Keratinocyte (primary cell): ENCODE measurements around the gene WNT9B. TPM values are rescaled to one million over a fixed set of nuclear protein-coding genes. Genes with fewer than 3 reads are reported as not detected.

Experiments used
- DNase-seq: peaks from one replicate; pipeline ENCODE4 v3.0.0-alpha.2; 2011; ENCODE audit warnings: low read depth, missing footprints, low spot score
- FAIRE-seq: peaks from 2 replicates; lab custom pipeline; 2011; peaks lifted over from hg19 to GRCh38; lab: Jason Lieb, UNC
- H2AFZ ChIP-seq: 2 replicates; pipeline ENCODE4 v1.6.0; 2012; ENCODE audit warnings: low read length, control low read depth, inconsistent platforms; ENCODE audit not compliant: control insufficient read depth
- H3K27ac ChIP-seq: 2 replicates; pipeline ENCODE4 v1.5.1; 2011; ENCODE audit warnings: low read length; ENCODE audit not compliant: control insufficient read depth, insufficient read depth
- H3K27me3 ChIP-seq: 3 replicates; pipeline ENCODE4 v1.6.0; 2011; ENCODE audit warnings: low read length; ENCODE audit not compliant: control insufficient read depth, insufficient read depth; ENCODE audit errors: extremely low read depth
- H3K36me3 ChIP-seq, 2 experiments: 2 replicates in 1 of 2; 3 replicates in 1 of 2; pipeline ENCODE4 v1.5.1; 2011; ENCODE audit warnings: low read length in 2 of 2, mild to moderate bottlenecking in 1 of 2; ENCODE audit not compliant: control insufficient read depth in 2 of 2, insufficient read depth in 2 of 2; ENCODE audit errors: extremely low read depth in 1 of 2
- H3K4me1 ChIP-seq: 3 replicates; pipeline ENCODE4 v1.5.1; 2011; ENCODE audit warnings: low read length; ENCODE audit not compliant: control insufficient read depth, insufficient read depth; ENCODE audit errors: extremely low read depth
- H3K4me2 ChIP-seq: 3 replicates; pipeline ENCODE4 v1.6.0; 2011; ENCODE audit warnings: low read depth, low read length; ENCODE audit not compliant: control insufficient read depth, insufficient read depth; ENCODE audit errors: extremely low read depth
- H3K4me3 ChIP-seq, 3 experiments: fragments of 200-600 bp in 1 of 3; sonication (generic) in 1 of 3; 2 replicates in 2 of 3; 3 replicates in 1 of 3; pipeline ENCODE4 v1.5.1; 2011 to 2016; ENCODE audit warnings: low read length in 3 of 3, mild to moderate bottlenecking in 3 of 3, control low read depth in 2 of 3, inconsistent platforms in 1 of 3, low read depth in 1 of 3, mixed read lengths in 1 of 3, mixed run types in 1 of 3, moderate library complexity in 1 of 3; ENCODE audit not compliant: control insufficient read depth in 2 of 3, insufficient read depth in 2 of 3; ENCODE audit errors: extremely low read depth in 1 of 3
- H3K79me2 ChIP-seq: 2 replicates; pipeline ENCODE4 v1.6.0; 2012; ENCODE audit warnings: low read length; ENCODE audit not compliant: control insufficient read depth, insufficient read depth
- H3K9ac ChIP-seq: 3 replicates; pipeline ENCODE4 v1.6.0; 2011; ENCODE audit warnings: low read length; ENCODE audit not compliant: control insufficient read depth, insufficient read depth; ENCODE audit errors: extremely low read depth
- H3K9me1 ChIP-seq: 3 replicates; pipeline ENCODE4 v1.6.0; 2011; ENCODE audit warnings: low read length; ENCODE audit not compliant: control insufficient read depth, insufficient read depth; ENCODE audit errors: extremely low read depth
- H3K9me3 ChIP-seq: 2 replicates; pipeline ENCODE4 v1.5.1; 2012; ENCODE audit warnings: low read depth, low read length; ENCODE audit not compliant: control insufficient read depth
- H4K20me1 ChIP-seq: 3 replicates; pipeline ENCODE4 v1.6.0; 2011; ENCODE audit warnings: low read length; ENCODE audit not compliant: control insufficient read depth, insufficient read depth; ENCODE audit errors: extremely low read depth
- EZH2 ChIP-seq: IDR thresholded peaks from one replicate; pipeline ENCODE4 v1.6.1; 2012; ENCODE audit warnings: inconsistent platforms, mild to moderate bottlenecking, low read length, moderate library complexity
- dilution Hi-C: fragments of 300-500 bp; cut with MboI; formaldehyde crosslinking; loops from one replicate; pipeline ENCODE4 v1.7.0; 2020; ENCODE audit warnings: low sequenced_read_pairs; ENCODE audit not compliant: extremely low pct_ligation_motif_present
- polyA plus RNA-seq, 5 experiments: library from polyadenylated mRNA; depleted of rRNA in 3 of 5; stranded (reverse) in 3 of 5; stranded (forward) in 1 of 5; unstranded in 1 of 5; fragments of >200 nt; gene quantifications; 1 replicate in 1 of 5; 2 replicates in 3 of 5; 3 replicates in 1 of 5; pipeline versions ENCODE4 v1.2.1 to v1.2.3, GENCODE V29; 2011 to 2012; ENCODE audit warnings: missing spikeins in 2 of 5, low read depth in 1 of 5, low replicate concordance in 1 of 5
- TF ChIP-seq, protein P1 (sequence below), 3 experiments: IDR thresholded peaks in 1 of 3; conservative IDR thresholded peaks in 1 of 3; optimal IDR thresholded peaks in 1 of 3; 2 replicates in 2 of 3; 3 replicates in 1 of 3; pipeline versions ENCODE3 to v1.5.1; 2011; ENCODE audit warnings: low read length in 3 of 3, mild to moderate bottlenecking in 3 of 3, moderate library complexity in 2 of 3, control low read depth in 1 of 3, inconsistent platforms in 1 of 3; ENCODE audit not compliant: insufficient read depth in 2 of 3; ENCODE audit errors: extremely low read depth in 1 of 3

Gene WNT9B
- polyA plus RNA-seq, 1 donor (not counting 4 experiments of a cell fraction or from before 2014, with no cell fraction given), result not detected

DNA sequence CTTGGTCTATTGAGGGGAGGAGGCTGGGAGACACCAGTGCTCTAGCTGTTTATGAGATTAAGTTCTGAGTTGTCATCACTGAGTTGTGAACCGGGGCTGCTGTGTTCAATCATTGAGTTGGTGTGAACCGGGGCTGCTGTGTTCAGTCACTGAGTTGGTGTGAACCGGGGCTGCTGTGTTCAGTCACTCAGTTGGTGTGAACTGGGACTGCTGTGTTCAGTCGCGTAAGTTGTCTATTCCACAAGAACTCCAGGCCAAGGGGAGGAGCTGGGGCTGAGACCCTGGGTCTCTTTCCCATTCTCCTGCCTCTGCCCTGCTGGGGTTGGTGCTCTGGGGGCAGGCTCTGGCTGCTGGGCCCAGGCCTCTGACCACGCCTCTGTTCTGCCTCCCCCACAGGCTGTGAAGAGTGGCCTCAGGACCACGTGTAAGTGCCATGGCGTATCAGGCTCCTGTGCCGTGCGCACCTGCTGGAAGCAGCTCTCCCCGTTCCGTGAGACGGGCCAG is 24.5 kb downstream of the WNT9B start:
- Histone ChIP-seq H4K20me1 (no peaks in the 10 kb centered on the region), H3K9ac (no peak overlapping the region), H2AFZ (no peak overlapping the region), H3K79me2 (no peaks in the 10 kb centered on the region), H3K4me3 (no peak overlapping the region), H3K9me1 (no peaks in the 10 kb centered on the region), H3K36me3 (no peaks in the 10 kb centered on the region), H3K27ac (no peak overlapping the region), H3K9me3 (no peaks in the 10 kb centered on the region), H3K4me1 (no peaks in the 10 kb centered on the region), H3K4me2 (no peak overlapping the region), H3K27me3 (no peaks in the 10 kb centered on the region)
- no peak for TF ChIP-seq EZH2
- TF ChIP-seq, protein P1, sequence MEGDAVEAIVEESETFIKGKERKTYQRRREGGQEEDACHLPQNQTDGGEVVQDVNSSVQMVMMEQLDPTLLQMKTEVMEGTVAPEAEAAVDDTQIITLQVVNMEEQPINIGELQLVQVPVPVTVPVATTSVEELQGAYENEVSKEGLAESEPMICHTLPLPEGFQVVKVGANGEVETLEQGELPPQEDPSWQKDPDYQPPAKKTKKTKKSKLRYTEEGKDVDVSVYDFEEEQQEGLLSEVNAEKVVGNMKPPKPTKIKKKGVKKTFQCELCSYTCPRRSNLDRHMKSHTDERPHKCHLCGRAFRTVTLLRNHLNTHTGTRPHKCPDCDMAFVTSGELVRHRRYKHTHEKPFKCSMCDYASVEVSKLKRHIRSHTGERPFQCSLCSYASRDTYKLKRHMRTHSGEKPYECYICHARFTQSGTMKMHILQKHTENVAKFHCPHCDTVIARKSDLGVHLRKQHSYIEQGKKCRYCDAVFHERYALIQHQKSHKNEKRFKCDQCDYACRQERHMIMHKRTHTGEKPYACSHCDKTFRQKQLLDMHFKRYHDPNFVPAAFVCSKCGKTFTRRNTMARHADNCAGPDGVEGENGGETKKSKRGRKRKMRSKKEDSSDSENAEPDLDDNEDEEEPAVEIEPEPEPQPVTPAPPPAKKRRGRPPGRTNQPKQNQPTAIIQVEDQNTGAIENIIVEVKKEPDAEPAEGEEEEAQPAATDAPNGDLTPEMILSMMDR (optimal IDR thresholded peaks at IDR 0.05 in 1 of 3, IDR thresholded peaks at IDR 0.05 in 1 of 3, conservative IDR thresholded peaks at IDR 0.05 in 1 of 3; ENCODE audit: extremely low read depth in 1 of 3, insufficient read depth in 2 of 3, low read length in 3 of 3), result no peak
- DNase-seq, result no peak
- dilution Hi-C loops, result no loop called here
- FAIRE-seq, result no peak

DNA sequence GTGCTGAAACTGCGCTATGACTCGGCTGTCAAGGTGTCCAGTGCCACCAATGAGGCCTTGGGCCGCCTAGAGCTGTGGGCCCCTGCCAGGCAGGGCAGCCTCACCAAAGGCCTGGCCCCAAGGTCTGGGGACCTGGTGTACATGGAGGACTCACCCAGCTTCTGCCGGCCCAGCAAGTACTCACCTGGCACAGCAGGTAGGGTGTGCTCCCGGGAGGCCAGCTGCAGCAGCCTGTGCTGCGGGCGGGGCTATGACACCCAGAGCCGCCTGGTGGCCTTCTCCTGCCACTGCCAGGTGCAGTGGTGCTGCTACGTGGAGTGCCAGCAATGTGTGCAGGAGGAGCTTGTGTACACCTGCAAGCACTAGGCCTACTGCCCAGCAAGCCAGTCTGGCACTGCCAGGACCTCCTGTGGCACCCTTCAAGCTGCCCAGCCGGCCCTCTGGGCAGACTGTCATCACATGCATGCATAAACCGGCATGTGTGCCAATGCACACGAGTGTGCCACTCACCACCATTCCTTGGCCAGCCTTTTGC is 25.0 kb downstream of the WNT9B start:
- H3K9ac ChIP-seq, result no peak overlapping the region
- no peaks in the 10 kb centered on the region for H3K9me3 ChIP-seq
- H4K20me1 ChIP-seq, result no peaks in the 10 kb centered on the region
- H3K9me1 ChIP-seq, result no peaks in the 10 kb centered on the region
- no peaks in the 10 kb centered on the region for H3K79me2 ChIP-seq
- no peak for TF ChIP-seq EZH2
- TF ChIP-seq, protein P1 (optimal IDR thresholded peaks at IDR 0.05 in 1 of 3, IDR thresholded peaks at IDR 0.05 in 1 of 3, conservative IDR thresholded peaks at IDR 0.05 in 1 of 3; ENCODE audit: extremely low read depth in 1 of 3, insufficient read depth in 2 of 3, low read length in 3 of 3), result peak; percentile 61 to 90 (median 83)
- H2AFZ ChIP-seq, result no peak overlapping the region
- H3K27ac ChIP-seq, result no peak overlapping the region
- peak; percentile 17 for DNase-seq
- H3K4me2 ChIP-seq, result no peak overlapping the region
- no peak overlapping the region for H3K4me3 ChIP-seq
- no peak for FAIRE-seq
- no peaks in the 10 kb centered on the region for H3K36me3 ChIP-seq
- no peaks in the 10 kb centered on the region for H3K4me1 ChIP-seq
- H3K27me3 ChIP-seq, result no peaks in the 10 kb centered on the region
- dilution Hi-C loops, result no loop called here
